HEK293 (cell line): Measurements from ENCODE around the gene PYY.

Experiments
- ZNF776 ChIP-seq: fragments of 450-650 bp; formaldehyde crosslinking; IDR thresholded peaks from 2 replicates; pipeline ENCODE4 v1.5.0; 2017; ENCODE audit warnings: missing biosample characterization, missing genetic modification characterization, borderline replicate concordance
- TF ChIP-seq, protein P1 (sequence below): fragments of 450-650 bp; formaldehyde crosslinking; IDR thresholded peaks from 2 replicates; pipeline ENCODE4 v1.5.1; 2016; ENCODE audit warnings: missing biosample characterization, missing genetic modification characterization, low read depth

DNA sequence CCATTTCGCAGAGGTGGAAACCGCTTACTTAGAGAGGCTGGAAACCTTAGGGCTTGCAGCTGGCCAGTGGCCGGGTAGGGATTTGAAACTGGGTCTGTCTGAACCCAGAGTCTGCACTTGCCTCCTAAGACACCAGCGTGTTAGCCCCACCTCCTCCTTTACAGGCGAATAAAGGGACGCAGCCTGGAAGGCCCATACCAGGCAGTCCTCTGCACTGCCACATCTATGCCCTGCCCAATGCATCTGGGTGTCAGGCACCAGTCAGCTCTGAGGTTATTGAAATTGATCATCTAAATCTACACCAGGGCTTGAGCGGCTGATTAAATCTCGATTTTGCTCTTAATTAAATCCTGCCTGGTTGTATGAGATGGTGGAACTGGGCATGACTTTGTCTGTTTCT, 30.8 kb upstream of the PYY start:
- TF ChIP-seq ZNF776 (tag by site-specific recombination) = no peak
- TF ChIP-seq, protein P1, sequence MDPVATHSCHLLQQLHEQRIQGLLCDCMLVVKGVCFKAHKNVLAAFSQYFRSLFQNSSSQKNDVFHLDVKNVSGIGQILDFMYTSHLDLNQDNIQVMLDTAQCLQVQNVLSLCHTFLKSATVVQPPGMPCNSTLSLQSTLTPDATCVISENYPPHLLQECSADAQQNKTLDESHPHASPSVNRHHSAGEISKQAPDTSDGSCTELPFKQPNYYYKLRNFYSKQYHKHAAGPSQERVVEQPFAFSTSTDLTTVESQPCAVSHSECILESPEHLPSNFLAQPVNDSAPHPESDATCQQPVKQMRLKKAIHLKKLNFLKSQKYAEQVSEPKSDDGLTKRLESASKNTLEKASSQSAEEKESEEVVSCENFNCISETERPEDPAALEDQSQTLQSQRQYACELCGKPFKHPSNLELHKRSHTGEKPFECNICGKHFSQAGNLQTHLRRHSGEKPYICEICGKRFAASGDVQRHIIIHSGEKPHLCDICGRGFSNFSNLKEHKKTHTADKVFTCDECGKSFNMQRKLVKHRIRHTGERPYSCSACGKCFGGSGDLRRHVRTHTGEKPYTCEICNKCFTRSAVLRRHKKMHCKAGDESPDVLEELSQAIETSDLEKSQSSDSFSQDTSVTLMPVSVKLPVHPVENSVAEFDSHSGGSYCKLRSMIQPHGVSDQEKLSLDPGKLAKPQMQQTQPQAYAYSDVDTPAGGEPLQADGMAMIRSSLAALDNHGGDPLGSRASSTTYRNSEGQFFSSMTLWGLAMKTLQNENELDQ (tag by site-specific recombination) = no peak
